Osteoblast (primary cell): ENCODE results near the gene PLGLB1. TPM values are rescaled to one million over a fixed set of nuclear protein-coding genes. Genes with fewer than 3 reads are reported as not detected.
"Not testable (repeated sequence)": the region's sequence is repeated elsewhere in the genome, so short reads cannot be mapped to it uniquely, and the experiment has no call there.

Experiments used
- DNase-seq: peaks from one replicate; pipeline ENCODE4 v3.0.0; 2011; ENCODE audit warnings: low spot score, mixed read lengths; ENCODE audit not compliant: insufficient read length; ENCODE audit errors: missing footprints
- H2AFZ ChIP-seq: 2 replicates; pipeline ENCODE4 v1.6.0; 2011; ENCODE audit warnings: mild to moderate bottlenecking, low read length
- H3K27ac ChIP-seq: 2 replicates; pipeline ENCODE4 v1.5.1; 2011; ENCODE audit warnings: mild to moderate bottlenecking, low read depth, low read length, moderate library complexity
- H3K27me3 ChIP-seq: 2 replicates; pipeline ENCODE4 v1.6.0; 2012; ENCODE audit warnings: mild to moderate bottlenecking, control low read depth, inconsistent platforms, low read length, moderate library complexity; ENCODE audit not compliant: insufficient read depth
- H3K36me3 ChIP-seq: 2 replicates; pipeline ENCODE4 v1.5.1; 2011; ENCODE audit warnings: mild to moderate bottlenecking, low read length, control low read depth, moderate library complexity; ENCODE audit not compliant: insufficient read depth
- H3K4me1 ChIP-seq: 2 replicates; pipeline ENCODE4 v1.5.1; 2011; ENCODE audit warnings: mild to moderate bottlenecking, low read length, control low read depth, moderate library complexity; ENCODE audit not compliant: insufficient read depth
- H3K4me2 ChIP-seq: 2 replicates; pipeline ENCODE4 v1.6.0; 2011; ENCODE audit warnings: mild to moderate bottlenecking, low read length; ENCODE audit not compliant: insufficient read depth
- H3K4me3 ChIP-seq: fragments of 200-600 bp; sonication (generic); 3 replicates; pipeline ENCODE4 v1.5.1; 2012; ENCODE audit warnings: mild to moderate bottlenecking, low read length, inconsistent platforms; ENCODE audit not compliant: insufficient read depth
- H3K79me2 ChIP-seq: 2 replicates; pipeline ENCODE4 v1.6.0; 2012; ENCODE audit warnings: mild to moderate bottlenecking, low read length, control low read depth, inconsistent platforms; ENCODE audit not compliant: insufficient read depth
- H3K9me3 ChIP-seq: 2 replicates; pipeline ENCODE4 v1.5.1; 2011; ENCODE audit warnings: low read depth, low read length, control low read depth
- H4K20me1 ChIP-seq: 2 replicates; pipeline ENCODE4 v1.6.0; 2012; ENCODE audit warnings: mild to moderate bottlenecking, low read length, control low read depth; ENCODE audit not compliant: insufficient read depth
- total RNA-seq: library from RNA; depleted of rRNA; stranded (reverse); fragments of >200 nt; gene quantifications from 2 replicates; pipeline ENCODE4 v1.2.3, GENCODE V29; 2012

The PLGLB1 gene
- total RNA-seq, 1 donor = 1.8 TPM

- H2AFZ ChIP-seq, H3K27ac ChIP-seq, H3K27me3 ChIP-seq: not testable (repeated sequence)
Measured at GRCh38 chr2:87028607-87029006, 7.0 kb upstream of the PLGLB1 start.

DNA sequence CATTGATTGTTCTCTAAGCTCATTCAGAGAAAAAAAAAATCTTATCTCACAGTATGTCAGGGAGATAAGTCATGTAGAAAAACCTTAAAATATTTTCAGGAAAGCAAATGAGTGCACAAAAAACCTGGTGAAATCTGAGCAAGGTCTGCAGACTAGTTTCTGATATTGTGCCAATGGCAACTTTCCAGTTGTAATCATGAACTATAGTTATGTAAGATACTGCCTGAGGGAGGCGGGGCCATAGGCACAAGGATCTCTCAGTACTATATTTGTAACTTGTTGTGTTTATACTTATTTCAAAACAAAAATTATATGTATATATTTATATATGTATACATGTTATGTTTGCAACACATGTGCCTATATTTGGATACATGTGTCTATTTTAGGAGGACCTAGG, 5.2 kb upstream of the PLGLB1 start:
- H3K36me3 ChIP-seq, H3K27me3 ChIP-seq, H3K4me1 ChIP-seq, H4K20me1 ChIP-seq, DNase-seq, H3K27ac ChIP-seq, H3K9me3 ChIP-seq, H2AFZ ChIP-seq, H3K4me3 ChIP-seq, H3K79me2 ChIP-seq, H3K4me2 ChIP-seq: not testable (repeated sequence)

More at GRCh38 chr2:87028607-87029006, 7.0 kb upstream of the PLGLB1 start:
- H3K9me3 ChIP-seq, H3K4me1 ChIP-seq, H3K4me2 ChIP-seq, DNase-seq, H3K79me2 ChIP-seq, H3K4me3 ChIP-seq, H4K20me1 ChIP-seq, H3K36me3 ChIP-seq: not testable (repeated sequence)

GRCh38 chr2:87025927-87026326, 4.3 kb upstream of the PLGLB1 start:
- H4K20me1 ChIP-seq, H3K36me3 ChIP-seq, H3K4me2 ChIP-seq: not testable (repeated sequence)

GRCh38 chr2:87023988-87024615, 2.5 kb upstream of the PLGLB1 start:
- H3K4me2 ChIP-seq, DNase-seq, H3K9me3 ChIP-seq, H3K27me3 ChIP-seq, H3K36me3 ChIP-seq, H4K20me1 ChIP-seq, H2AFZ ChIP-seq, H3K79me2 ChIP-seq, H3K4me3 ChIP-seq, H3K27ac ChIP-seq, H3K4me1 ChIP-seq: not testable (repeated sequence)

More at GRCh38 chr2:87025927-87026326, 4.3 kb upstream of the PLGLB1 start:
- H3K79me2 ChIP-seq, H3K4me1 ChIP-seq, H2AFZ ChIP-seq, DNase-seq, H3K27ac ChIP-seq, H3K27me3 ChIP-seq, H3K4me3 ChIP-seq, H3K9me3 ChIP-seq: not testable (repeated sequence)

DNA sequence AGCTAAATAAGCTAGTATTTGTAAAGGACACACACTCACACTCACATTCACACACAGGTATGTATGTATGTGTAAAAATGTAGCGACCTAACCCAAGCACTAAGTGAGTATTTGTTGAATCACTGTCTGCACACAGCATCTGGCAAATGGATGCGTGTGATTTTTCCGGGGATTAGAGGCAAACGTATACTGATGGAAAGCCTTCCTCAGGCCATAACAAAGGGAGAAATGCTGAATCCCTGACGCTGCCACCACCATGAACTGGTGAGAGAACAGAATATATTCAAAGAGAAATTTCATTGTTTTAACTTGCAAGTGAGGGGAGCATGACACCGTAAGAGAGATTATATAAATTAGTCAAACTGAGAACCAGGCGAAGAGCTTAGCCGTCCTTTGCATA, 601 bp downstream of the PLGLB1 start:
- not testable (repeated sequence) for H4K20me1 ChIP-seq, H2AFZ ChIP-seq, H3K36me3 ChIP-seq, DNase-seq, H3K4me1 ChIP-seq, H3K79me2 ChIP-seq, H3K27me3 ChIP-seq, H3K9me3 ChIP-seq, H3K27ac ChIP-seq, H3K4me2 ChIP-seq, H3K4me3 ChIP-seq

- H3K4me3 ChIP-seq, H3K4me1 ChIP-seq, H3K27ac ChIP-seq, DNase-seq, H2AFZ ChIP-seq, H3K27me3 ChIP-seq, H3K4me2 ChIP-seq, H4K20me1 ChIP-seq, H3K36me3 ChIP-seq, H3K9me3 ChIP-seq, H3K79me2 ChIP-seq: not testable (repeated sequence)
Measured at GRCh38 chr2:87019053-87019452, 2.6 kb downstream of the PLGLB1 start.

DNA sequence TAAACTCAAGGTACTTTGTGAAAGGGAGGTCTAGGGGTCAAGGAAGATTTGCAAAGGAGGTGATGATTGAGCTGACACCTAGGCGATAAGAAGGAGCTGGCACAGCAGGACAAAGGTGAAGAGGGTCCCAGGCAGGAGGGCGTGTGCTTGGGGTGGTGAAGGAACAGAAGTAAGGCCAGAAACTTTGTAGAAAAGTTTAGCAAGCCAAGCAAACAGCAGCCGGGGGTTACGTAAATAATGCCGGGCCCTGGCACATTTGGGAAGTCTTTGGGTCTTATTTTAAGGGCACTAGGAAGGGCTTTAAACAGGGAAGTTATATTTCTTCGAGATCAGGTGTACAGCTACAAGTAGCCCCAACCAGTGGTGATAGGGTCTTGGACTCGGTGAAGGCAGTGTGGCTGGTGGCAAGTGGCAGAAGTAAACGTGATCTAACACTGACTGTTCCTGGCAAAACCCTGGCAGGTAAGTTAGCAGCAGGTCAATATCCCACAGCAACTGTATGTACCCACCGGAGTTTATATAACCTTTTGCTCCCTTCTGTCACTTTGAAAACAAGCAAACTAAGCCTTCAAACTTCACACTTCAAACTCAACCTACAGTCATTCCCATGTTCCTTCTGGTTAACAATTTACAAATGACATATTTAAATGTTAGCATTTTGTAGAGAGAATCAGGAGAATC, 7.0 kb downstream of the PLGLB1 start:
- not testable (repeated sequence) for H4K20me1 ChIP-seq, H3K9me3 ChIP-seq, H3K36me3 ChIP-seq, DNase-seq, H3K4me3 ChIP-seq, H3K4me1 ChIP-seq, H3K4me2 ChIP-seq, H3K79me2 ChIP-seq, H3K27ac ChIP-seq, H2AFZ ChIP-seq, H3K27me3 ChIP-seq

DNA sequence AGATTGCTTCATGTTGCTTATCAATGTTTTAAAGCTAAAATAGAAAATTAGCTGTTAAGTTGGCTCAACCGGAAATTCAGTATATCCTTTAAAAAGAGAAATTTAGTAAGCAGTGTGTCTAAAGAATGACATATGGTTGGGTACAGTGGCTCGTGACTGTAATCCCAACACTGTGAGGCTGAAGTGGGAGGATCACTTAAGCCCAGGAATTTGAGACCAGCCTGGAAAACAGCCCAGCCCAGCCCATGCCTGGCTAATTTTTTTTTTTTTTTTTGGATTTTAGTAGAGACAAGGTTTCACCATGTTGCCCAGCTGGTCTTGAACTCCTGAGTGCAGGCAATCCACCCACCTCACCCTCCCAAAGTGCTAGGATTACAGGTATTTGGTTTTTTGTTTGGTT, 17.2 kb downstream of the PLGLB1 start:
- H3K27ac ChIP-seq, H3K9me3 ChIP-seq, DNase-seq, H3K4me3 ChIP-seq, H4K20me1 ChIP-seq, H2AFZ ChIP-seq, H3K36me3 ChIP-seq, H3K27me3 ChIP-seq, H3K79me2 ChIP-seq, H3K4me2 ChIP-seq, H3K4me1 ChIP-seq: not testable (repeated sequence)
